Large intestine (tissue), 12 donors: ENCODE data around the gene NHLRC4. TPM values are rescaled to one million over a fixed set of nuclear protein-coding genes. Genes with fewer than 3 reads are reported as not detected.

Experiments used
- DNase-seq, 2 donors: peaks; one replicate each; pipeline versions ENCODE4 v3.0.0 to v3.0.0-alpha.2; 2013
- H3K27ac ChIP-seq: one replicate; pipeline ENCODE4 v1.5.1; 2013; ENCODE audit warnings: low read length
- H3K27me3 ChIP-seq: 2 replicates; pipeline ENCODE4 v1.6.1; 2013; ENCODE audit warnings: low read length; ENCODE audit not compliant: control insufficient read depth, insufficient read depth
- H3K36me3 ChIP-seq: 2 replicates; pipeline ENCODE4 v1.6.1; 2013; ENCODE audit warnings: low read length; ENCODE audit not compliant: control insufficient read depth, insufficient read depth
- H3K4me1 ChIP-seq: one replicate; pipeline ENCODE4 v1.6.1; 2013; ENCODE audit warnings: low read length; ENCODE audit not compliant: control insufficient read depth, insufficient read depth
- H3K4me3 ChIP-seq: one replicate; pipeline ENCODE4 v1.5.1; 2013; ENCODE audit warnings: low read length
- H3K9me3 ChIP-seq: one replicate; pipeline ENCODE4 v1.6.1; 2013; ENCODE audit warnings: mild to moderate bottlenecking, low read depth, low read length, moderate library complexity; ENCODE audit not compliant: control insufficient read depth
- WGBS: methylation state at CpG from one replicate; pipeline ENCODE4 v1.1.5; 2013; ENCODE audit warnings: low lambda C conversion rate; ENCODE audit not compliant: insufficient coverage; 5-methylcytosine and 5-hydroxymethylcytosine counted together
- long read RNA-seq, 11 donors: transcript quantifications; one replicate each; lab custom pipeline, GENCODE V29; 2026
- polyA plus RNA-seq: library from polyadenylated mRNA; unstranded; fragments of 120-200 nt; gene quantifications from one replicate; pipeline ENCODE4 v1.2.1, GENCODE V29; 2013

The NHLRC4 gene
- 2.0 TPM for polyA plus RNA-seq
- long read RNA-seq, donor 1: 0 reads
- long read RNA-seq, donor 2: 0 reads
- long read RNA-seq, donor 3: 0 reads
- long read RNA-seq, donor 4: 0 reads
- long read RNA-seq, donor 5: 0 reads
- long read RNA-seq, donor 6, partial matches to known transcripts: 0 of 1 reads
- long read RNA-seq, donor 6, other reads (novel, unspliced or antisense): 0 of 1 reads
- long read RNA-seq, donor 7, partial matches to known transcripts: 0 of 1 reads
- long read RNA-seq, donor 7, other reads (novel, unspliced or antisense): 0 of 1 reads
- long read RNA-seq, donor 8, partial matches to known transcripts: 0 of 3 reads
- long read RNA-seq, donor 8, other reads (novel, unspliced or antisense): 0 of 3 reads
- long read RNA-seq, donor 9, partial matches to known transcripts: 0 of 1 reads
- long read RNA-seq, donor 9, other reads (novel, unspliced or antisense): 0 of 1 reads
- long read RNA-seq, donor 10: 0 reads
- long read RNA-seq, donor 11: 0 reads

GRCh38 chr16:566475-567372, at the start of gene NHLRC4:
NHLRC4 (plus strand) TSS chr16:567005; CDS start chr16:568048, 1,043 bp downstream.
- Histone ChIP-seq H3K27me3 (peaks cover 14% of the 10 kb centered on the region), H3K27ac (peak within 1 kb of the TSS; percentile 56), H3K9me3 (peaks cover 3% of the 10 kb centered on the region), H3K4me1 (peaks cover 39% of the 10 kb centered on the region), H3K4me3 (peak within 1 kb of the TSS; percentile 11), H3K36me3 (no peaks in the 10 kb centered on the region)
- DNase-seq: peak; percentile 60 to 80
- no CpG with 5 or more reads among the region's 26 CpGs for WGBS

GRCh38 chr16:518858-519257, 47.9 kb upstream of the NHLRC4 start:
- no peak for DNase-seq
- Histone ChIP-seq H3K4me1 (peaks cover 15% of the 10 kb centered on the region), H3K27ac (no peak overlapping the region), H3K36me3 (peaks cover 64% of the 10 kb centered on the region), H3K27me3 (no peaks in the 10 kb centered on the region), H3K4me3 (no peak overlapping the region), H3K9me3 (no peaks in the 10 kb centered on the region)
- no CpG with 5 or more reads among the region's 9 CpGs for WGBS

- peaks cover 60% of the 10 kb centered on the region for H3K36me3 ChIP-seq
- H3K4me1 ChIP-seq: peaks cover 18% of the 10 kb centered on the region
- no peak for DNase-seq
- H3K4me3 ChIP-seq: no peak overlapping the region
- WGBS: no CpG with 5 or more reads among the region's 19 CpGs
- H3K27ac ChIP-seq: no peak overlapping the region
- no peaks in the 10 kb centered on the region for H3K9me3 ChIP-seq
- no peaks in the 10 kb centered on the region for H3K27me3 ChIP-seq
These were observed 47.4 kb upstream of the NHLRC4 start for GRCh38 chr16:519425-519824.

GRCh38 chr16:519841-520687, 46.7 kb upstream of the NHLRC4 start:
- WGBS: no CpG with 5 or more reads among the region's 35 CpGs
- no peak for DNase-seq
- peaks cover 56% of the 10 kb centered on the region for H3K36me3 ChIP-seq
- peaks cover 22% of the 10 kb centered on the region for H3K4me1 ChIP-seq
- H3K4me3 ChIP-seq: no peak overlapping the region
- no peaks in the 10 kb centered on the region for H3K27me3 ChIP-seq
- no peak overlapping the region for H3K27ac ChIP-seq
- H3K9me3 ChIP-seq: no peaks in the 10 kb centered on the region

- Histone ChIP-seq H3K36me3 (peaks cover 49% of the 10 kb centered on the region), H3K4me3 (no peak overlapping the region), H3K9me3 (no peaks in the 10 kb centered on the region), H3K4me1 (peaks cover 29% of the 10 kb centered on the region), H3K27me3 (no peaks in the 10 kb centered on the region), H3K27ac (no peak overlapping the region)
- WGBS: no CpG with 5 or more reads among the region's 13 CpGs
- no peak for DNase-seq
These were observed 46.0 kb upstream of the NHLRC4 start for GRCh38 chr16:520847-521246.

GRCh38 chr16:521381-522210, 45.2 kb upstream of the NHLRC4 start:
- Histone ChIP-seq H3K27me3 (no peaks in the 10 kb centered on the region), H3K4me1 (peaks cover 36% of the 10 kb centered on the region), H3K4me3 (no peak overlapping the region), H3K27ac (no peak overlapping the region), H3K9me3 (no peaks in the 10 kb centered on the region), H3K36me3 (peaks cover 43% of the 10 kb centered on the region)
- WGBS: no CpG with 5 or more reads among the region's 34 CpGs
- peak in 1 of 2 donors; percentile 47 for DNase-seq

GRCh38 chr16:522320-523096, 44.3 kb upstream of the NHLRC4 start:
- Histone ChIP-seq H3K4me3 (no peak overlapping the region), H3K9me3 (no peaks in the 10 kb centered on the region), H3K27ac (no peak overlapping the region), H3K36me3 (peaks cover 37% of the 10 kb centered on the region), H3K27me3 (no peaks in the 10 kb centered on the region), H3K4me1 (peaks cover 37% of the 10 kb centered on the region)
- WGBS: 88% methylated on average over 4 of the region's 23 CpGs
- DNase-seq: no peak

GRCh38 chr16:523097-523741, 43.6 kb upstream of the NHLRC4 start:
- peaks cover 37% of the 10 kb centered on the region for H3K4me1 ChIP-seq
- H3K9me3 ChIP-seq: no peaks in the 10 kb centered on the region
- WGBS: no CpG with 5 or more reads among the region's 22 CpGs
- no peaks in the 10 kb centered on the region for H3K27me3 ChIP-seq
- no peak for DNase-seq
- no peak overlapping the region for H3K4me3 ChIP-seq
- peaks cover 34% of the 10 kb centered on the region for H3K36me3 ChIP-seq
- H3K27ac ChIP-seq: no peak overlapping the region
